Hematopoietic multipotent progenitor cell (in vitro differentiated cells): Measurements from ENCODE around the gene CSRP2. TPM values are rescaled to one million over a fixed set of nuclear protein-coding genes. Genes with fewer than 3 reads are reported as not detected.

Experiments used
- DNase-seq, 3 donors: peaks; one replicate each; pipeline ENCODE4 v3.0.0-alpha.2; 2011 to 2015; ENCODE audit warnings: low read depth in 2 of 3, low spot score in 2 of 3
- total RNA-seq: library from RNA; depleted of rRNA; stranded (reverse); fragments of >200 nt; gene quantifications from one replicate; pipeline ENCODE4 v1.2.3, GENCODE V29; 2012

CSRP2 gene
- total RNA-seq, 1 donor, result 0.54 TPM

DNA sequence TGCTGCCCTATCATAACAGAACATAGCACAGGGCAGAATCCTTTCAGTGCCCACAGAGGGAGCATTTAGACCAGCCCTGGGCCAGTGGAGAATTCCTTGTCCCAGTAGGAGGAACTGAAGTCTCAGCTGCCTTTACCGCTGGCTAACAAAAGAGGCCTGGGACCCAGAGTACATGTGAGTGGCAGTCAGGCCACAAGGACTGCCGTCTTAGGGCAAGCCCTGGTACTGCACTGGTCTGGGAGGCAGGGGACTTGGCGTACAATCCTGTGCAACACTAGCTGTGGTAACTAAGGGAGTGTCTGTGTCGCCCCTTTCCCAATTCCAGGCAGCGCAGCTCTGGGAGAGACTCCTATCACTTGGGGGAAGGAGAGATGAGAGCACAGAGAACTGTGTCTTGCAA, 17.0 kb upstream of the CSRP2 start:
- DNase-seq, result no peak

- DNase-seq, result no peak
These were observed 12.8 kb upstream of the CSRP2 start for GRCh38 chr12:76891609-76892008.

- DNase-seq, result no peak
These were observed 11.6 kb upstream of the CSRP2 start for GRCh38 chr12:76890151-76891143.

DNA sequence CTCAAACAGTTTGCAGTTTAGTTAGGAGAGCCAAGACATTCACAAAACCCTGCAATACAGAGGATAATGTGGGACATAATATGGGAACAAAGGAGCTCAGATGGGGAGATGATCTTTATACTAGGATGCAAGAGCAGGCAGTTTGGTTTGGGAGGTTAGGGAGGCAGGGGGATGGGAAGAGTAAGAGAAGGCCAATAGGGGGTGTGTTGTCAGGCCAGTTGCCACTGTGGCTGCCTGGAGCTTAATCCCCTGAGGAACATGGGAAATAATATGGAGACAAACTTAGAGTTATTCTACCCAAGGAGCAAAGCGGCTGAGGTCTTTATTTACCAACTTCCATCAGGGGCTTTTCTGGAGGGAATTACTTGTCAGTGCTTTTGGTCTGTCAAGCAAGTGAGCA, 10.0 kb upstream of the CSRP2 start:
- DNase-seq, result no peak

GRCh38 chr12:76883811-76884210, 5.0 kb upstream of the CSRP2 start:
- DNase-seq, result no peak

GRCh38 chr12:76883151-76883550, 4.3 kb upstream of the CSRP2 start:
- no peak for DNase-seq

- DNase-seq, result no peak
These were observed 3.5 kb upstream of the CSRP2 start for GRCh38 chr12:76882367-76882766.

DNA sequence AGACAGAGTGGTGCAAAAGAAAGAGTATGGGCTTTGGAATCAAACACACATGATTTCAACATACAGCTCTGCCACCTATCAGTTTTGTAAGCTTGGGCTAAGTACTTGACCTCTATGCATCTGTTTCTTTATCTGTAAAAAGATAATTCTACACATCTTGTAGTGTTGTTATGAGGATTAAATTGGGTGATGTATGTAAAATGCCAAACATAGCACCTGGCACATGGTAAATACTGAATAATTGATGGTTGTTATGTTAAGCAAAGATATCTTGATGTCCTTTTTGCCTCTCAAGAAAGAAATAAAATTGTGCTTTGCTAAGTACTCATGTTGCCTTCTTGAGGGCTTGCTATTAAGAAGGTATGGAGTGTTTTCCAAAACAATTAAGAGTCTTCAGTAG, 2.3 kb upstream of the CSRP2 start:
- DNase-seq, result no peak

- DNase-seq, result no peak
These were observed 1.8 kb upstream of the CSRP2 start for GRCh38 chr12:76880519-76881023.

- DNase-seq, result no peak
These were observed 1.1 kb upstream of the CSRP2 start for GRCh38 chr12:76879710-76880518.

- DNase-seq, result peak in 2 of 3 donors; percentile 39 to 40
These were observed 520 bp downstream of the CSRP2 start for GRCh38 chr12:76878099-76878898.

DNA sequence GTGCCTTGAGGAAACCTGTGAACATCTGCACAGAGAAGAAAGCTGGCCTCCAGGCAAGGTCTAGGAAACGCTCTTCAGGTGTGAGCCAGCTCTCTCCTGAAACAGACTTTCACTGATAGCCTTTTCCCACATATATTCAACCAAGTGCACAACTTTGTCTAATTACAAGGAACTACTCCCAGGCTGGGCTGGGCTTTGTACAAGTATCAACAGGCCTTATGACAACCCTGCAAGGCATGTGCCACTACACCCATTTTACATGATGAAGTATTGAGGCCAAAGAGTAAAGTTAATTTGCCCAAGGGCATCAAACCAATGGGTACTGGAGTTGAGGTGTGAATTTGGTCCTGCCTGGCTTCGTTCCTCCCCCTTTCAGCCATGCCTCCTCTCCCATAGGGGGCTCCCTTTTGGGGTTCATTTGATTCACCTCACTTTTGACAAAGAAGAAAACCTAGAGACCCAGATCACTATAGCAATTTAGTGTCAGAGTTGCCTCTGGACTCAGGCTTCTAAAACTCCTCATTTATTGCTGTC, 2.1 kb downstream of the CSRP2 start:
- no peak for DNase-seq

DNA sequence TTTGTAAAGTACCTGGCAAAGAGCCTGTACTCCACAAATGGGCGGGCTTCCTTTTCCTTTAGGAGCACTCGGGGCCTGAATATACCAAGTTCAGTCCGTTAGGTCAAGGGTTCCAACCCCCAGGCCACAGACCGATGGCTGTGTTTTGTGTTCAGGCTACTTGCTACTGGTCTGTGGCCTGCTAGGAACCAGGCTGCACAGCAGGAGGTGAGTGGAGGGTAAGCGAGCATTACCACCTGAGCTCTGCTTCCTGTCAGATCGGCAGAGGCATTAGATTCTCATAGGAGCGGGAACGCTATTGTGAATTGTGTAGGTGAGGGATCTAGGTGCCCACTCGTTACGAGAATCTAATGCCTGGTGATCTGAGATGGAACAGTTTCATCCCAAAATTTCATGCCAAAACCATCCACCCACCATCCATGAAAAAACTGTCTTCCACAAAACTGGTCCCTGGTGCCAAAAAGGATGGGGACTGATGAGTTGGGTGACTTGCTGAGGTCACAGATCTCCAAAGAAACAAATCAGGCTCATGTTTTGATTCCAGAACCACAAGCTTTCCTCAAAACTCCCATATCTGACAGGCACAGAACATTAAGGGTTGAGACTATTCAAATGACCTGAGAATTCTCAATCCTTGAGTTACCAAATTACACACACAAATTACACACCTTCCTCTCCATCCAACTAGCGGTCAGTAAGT, 4.2 kb downstream of the CSRP2 start:
- DNase-seq, result no peak

GRCh38 chr12:76874027-76874426, 4.8 kb downstream of the CSRP2 start:
- no peak for DNase-seq

DNA sequence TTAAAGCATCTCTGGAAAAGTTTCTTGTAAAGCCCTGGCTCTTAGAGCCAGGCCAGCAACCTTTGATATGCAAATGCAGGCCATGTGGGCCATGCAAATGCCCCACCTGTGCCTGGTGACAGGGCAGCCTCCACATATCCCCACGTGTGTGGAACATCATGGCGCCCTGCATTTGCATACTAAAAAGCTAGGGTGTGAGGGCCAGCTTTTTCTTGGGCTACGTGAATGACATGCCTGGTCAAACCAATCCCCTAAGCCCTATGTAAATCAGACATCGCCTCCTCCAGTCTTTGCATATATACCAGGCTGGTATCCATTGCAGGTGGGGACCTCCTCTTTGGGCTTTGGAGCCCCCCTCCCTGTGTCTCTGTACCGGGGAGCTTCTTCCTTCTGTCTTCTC, 6.4 kb downstream of the CSRP2 start:
- no peak for DNase-seq

GRCh38 chr12:76871742-76872141, 7.1 kb downstream of the CSRP2 start:
- DNase-seq, result no peak

DNA sequence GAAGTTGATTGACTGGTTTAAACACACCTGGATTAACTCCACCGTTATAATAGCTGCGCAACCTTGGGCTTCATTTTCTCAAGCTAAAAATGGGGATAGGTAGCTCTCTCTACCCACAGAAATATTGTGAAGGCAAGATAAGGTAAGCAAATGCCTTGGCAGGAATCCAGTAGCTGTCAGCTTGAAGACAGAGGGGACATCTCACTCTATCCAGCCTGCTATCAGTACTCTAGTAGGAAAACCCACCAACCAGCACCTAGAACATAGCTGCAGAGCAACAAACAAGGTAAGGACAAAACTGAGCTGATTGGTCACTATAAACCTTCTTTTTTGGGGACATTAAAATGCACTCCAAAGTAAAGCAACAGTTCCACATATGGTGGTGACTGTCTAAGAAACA, 7.7 kb downstream of the CSRP2 start:
- no peak for DNase-seq

DNA sequence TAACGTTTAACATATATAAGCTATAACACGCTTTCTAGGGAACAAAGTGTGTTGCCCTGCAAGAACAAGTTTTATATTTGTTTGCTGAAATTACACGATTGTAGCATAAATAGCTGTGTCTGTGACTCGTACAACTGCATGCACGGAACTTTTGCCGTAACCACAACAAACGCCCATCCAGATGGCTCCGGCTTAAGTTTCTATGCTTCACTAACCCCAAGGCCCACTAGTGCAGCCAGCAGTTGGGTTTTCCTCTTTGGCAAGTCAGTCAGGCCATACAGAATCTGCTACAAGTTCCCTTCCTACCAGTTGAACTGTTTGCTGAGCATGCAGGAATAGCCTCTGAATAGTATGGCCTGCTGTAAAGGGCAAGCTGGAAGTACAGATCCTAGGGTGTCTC, 12.1 kb downstream of the CSRP2 start:
- DNase-seq, result no peak

DNA sequence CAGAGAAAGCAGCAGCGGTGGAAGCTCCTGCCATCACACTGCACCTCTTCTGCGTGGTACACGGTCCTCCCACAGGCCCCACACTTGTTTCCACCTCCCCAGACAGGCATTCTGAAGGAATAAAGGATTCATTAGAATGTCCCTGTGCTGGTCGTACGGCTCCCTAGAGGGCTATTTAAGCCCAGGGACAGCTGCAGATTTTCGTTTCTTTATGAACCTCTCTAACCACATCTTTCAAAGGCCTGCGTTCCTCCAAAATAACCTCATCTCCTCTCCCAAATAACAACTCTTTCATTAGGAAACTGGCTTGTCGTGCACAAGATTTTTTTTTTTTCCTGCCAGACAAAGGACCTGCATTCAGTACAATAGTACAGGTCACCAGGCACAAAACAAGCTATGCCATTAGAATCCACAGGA, 12.7 kb downstream of the CSRP2 start:
- no peak for DNase-seq
